DMS79 treated with DMSO at 0.1 percent for 48 hours (cell line): ENCODE results near the gene RPS14.

Experiments used
- DNase-seq: peaks from one replicate; lab custom pipeline; 2025; lab: John Stamatoyannopoulos, UW

Gene RPS14

GRCh38 chr5:150412319-150413175, 37.0 kb downstream of the RPS14 start, which contains the start of gene CD74:
TSS of gene CD74 (minus strand) at chr5:150412910. CDS start at chr5:150412749, 161 bp downstream.
- DNase-seq, result no peak

- DNase-seq, result no peak
These were observed 38.1 kb downstream of the RPS14 start for GRCh38 chr5:150411245-150411979.

- no peak for DNase-seq
These were observed 38.9 kb downstream of the RPS14 start for GRCh38 chr5:150410524-150411244.

- no peak for DNase-seq
These were observed 39.7 kb downstream of the RPS14 start for GRCh38 chr5:150409638-150410523.

- no peak for DNase-seq
These were observed 41.2 kb downstream of the RPS14 start for GRCh38 chr5:150408231-150408943.

- DNase-seq, result no peak
These were observed 42.3 kb downstream of the RPS14 start for GRCh38 chr5:150407096-150407720.

GRCh38 chr5:150406723-150407095, 42.8 kb downstream of the RPS14 start:
- no peak for DNase-seq

- no peak for DNase-seq
These were observed 43.3 kb downstream of the RPS14 start for GRCh38 chr5:150406103-150406722.

- DNase-seq, result no peak
These were observed 44.4 kb downstream of the RPS14 start for GRCh38 chr5:150404941-150405816.

GRCh38 chr5:150404535-150404934, 45.0 kb downstream of the RPS14 start:
- DNase-seq, result no peak

- DNase-seq, result no peak
These were observed 45.4 kb downstream of the RPS14 start for GRCh38 chr5:150404121-150404520.

GRCh38 chr5:150402901-150403342, 46.6 kb downstream of the RPS14 start:
- no peak for DNase-seq

GRCh38 chr5:150402229-150402773, 47.2 kb downstream of the RPS14 start:
- DNase-seq, result no peak

- DNase-seq, result no peak
These were observed 47.9 kb downstream of the RPS14 start for GRCh38 chr5:150401376-150402228.

GRCh38 chr5:150401076-150401375, 48.5 kb downstream of the RPS14 start:
- no peak for DNase-seq

GRCh38 chr5:150400316-150401075, 49.0 kb downstream of the RPS14 start:
- no peak for DNase-seq
